DND-41 (cell line): Measurements from ENCODE around the gene CCDC154.

ENCODE experiments used
- EZH2 ChIP-seq: IDR thresholded peaks from 3 replicates; pipeline ENCODE4 v1.6.1; 2012; ENCODE audit warnings: borderline replicate concordance, low read depth, mild to moderate bottlenecking, moderate library complexity, low read length, inconsistent platforms; ENCODE audit not compliant: severe bottlenecking
- TF ChIP-seq, protein P1 (sequence below): IDR thresholded peaks from 2 replicates; pipeline ENCODE4 v1.5.1; 2012; ENCODE audit warnings: borderline replicate concordance, low read length, moderate library complexity, mild to moderate bottlenecking; ENCODE audit not compliant: poor library complexity, severe bottlenecking; ENCODE audit errors: extremely low read depth

DNA sequence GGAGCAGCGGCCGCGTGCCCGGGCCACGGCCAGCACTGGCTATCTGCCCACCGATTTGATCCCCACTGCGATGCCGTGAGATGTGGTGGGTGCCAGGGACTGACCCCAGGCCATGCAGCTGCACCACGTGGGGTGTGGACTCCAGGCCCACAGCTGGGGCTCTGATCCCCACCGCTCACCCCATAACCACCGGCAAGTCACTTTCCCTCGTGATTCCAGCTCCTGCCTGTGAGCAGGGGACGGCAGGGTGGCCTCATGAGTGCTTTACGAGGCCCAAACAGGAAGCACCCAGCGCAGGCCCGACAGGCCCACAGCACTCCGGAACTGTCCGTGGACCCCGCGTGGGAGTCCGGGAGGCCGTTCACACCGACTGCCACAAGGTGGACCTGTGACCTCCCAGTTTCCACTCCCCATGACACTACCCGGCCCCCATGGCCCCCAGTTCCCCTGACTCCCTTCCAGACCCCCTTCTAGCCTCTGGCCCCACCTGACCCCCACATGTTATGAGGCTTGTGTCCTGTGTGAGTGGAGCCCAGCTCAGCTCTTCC is 43.8 kb upstream of the CCDC154 start:
- TF ChIP-seq, protein P1, sequence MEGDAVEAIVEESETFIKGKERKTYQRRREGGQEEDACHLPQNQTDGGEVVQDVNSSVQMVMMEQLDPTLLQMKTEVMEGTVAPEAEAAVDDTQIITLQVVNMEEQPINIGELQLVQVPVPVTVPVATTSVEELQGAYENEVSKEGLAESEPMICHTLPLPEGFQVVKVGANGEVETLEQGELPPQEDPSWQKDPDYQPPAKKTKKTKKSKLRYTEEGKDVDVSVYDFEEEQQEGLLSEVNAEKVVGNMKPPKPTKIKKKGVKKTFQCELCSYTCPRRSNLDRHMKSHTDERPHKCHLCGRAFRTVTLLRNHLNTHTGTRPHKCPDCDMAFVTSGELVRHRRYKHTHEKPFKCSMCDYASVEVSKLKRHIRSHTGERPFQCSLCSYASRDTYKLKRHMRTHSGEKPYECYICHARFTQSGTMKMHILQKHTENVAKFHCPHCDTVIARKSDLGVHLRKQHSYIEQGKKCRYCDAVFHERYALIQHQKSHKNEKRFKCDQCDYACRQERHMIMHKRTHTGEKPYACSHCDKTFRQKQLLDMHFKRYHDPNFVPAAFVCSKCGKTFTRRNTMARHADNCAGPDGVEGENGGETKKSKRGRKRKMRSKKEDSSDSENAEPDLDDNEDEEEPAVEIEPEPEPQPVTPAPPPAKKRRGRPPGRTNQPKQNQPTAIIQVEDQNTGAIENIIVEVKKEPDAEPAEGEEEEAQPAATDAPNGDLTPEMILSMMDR: no peak
- TF ChIP-seq EZH2: no peak
